Dedifferentiated amniotic fluid mesenchymal stem cell (primary cell): ENCODE results near the gene SEMA7A.
A peak's percentile ranks its signal among the peaks of the same experiment; 100 is the strongest.

Experiments used
- DNase-seq: peaks from one replicate; pipeline ENCODE4 v3.0.0-alpha.2; 2016; ENCODE audit errors: extremely low spot score

SEMA7A gene

DNA sequence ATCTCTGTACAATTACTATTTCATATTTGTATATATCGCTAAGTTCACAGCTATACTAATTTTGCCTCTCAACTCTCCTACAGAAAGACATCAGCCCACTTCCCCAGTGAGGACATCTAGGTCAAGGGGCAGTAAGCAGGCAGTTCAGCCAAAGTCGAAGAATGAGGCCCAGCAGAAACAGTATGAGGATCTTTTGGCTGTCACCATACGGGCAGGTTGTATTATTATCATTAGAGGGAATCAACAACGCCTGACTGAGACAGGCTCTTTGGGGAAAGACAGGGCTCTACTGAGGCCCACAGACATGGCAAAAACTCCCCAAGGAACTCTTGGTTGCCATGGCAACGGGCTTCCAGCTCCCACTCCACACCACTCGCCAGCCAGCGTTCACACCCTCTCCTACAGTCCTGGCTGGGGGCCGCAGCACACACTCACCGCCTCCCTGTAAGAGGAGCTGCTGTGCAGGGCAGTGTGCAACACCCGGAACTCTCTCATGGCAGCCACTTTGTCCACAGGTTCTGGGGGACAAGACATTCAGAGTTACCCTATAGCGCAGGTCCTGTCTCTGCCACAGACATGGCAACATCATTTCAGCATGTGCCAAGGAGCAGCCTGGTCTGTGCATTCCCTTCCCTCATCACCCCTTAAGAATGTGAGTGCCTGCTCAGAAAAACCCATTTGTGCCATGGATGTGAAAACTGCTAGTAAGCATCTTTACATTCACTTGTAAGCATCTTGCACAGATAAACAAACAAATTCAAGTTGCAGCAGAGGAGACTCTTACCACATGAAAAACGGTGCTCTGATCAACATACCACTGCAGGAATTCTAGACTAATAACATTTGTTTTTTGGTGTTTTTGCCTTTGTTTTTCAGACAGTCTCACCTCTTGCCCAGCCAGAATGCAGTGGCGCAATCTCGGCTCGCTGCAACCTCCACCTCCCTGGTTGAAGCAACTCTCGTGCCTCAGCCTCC, 18.4 kb upstream of the SEMA7A start:
- no peak for DNase-seq

DNA sequence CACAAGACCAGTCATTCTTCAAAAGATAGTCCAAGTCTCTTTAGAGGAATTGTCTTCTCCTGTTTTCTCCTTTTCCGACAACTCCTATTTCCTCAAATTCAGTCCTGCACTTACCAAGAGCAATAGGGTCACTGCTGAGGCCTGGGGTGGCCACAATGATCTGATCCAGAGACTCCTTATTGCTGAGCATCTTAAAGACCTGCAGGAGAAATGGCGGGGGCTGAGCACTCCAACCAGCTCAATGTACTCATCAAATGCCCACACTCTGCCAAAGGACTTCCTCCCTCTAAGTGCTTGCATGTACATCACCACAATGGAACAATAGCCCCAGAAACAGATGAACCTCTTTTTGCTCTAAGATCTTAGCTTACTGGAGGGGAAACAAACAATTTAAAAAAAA, 17.6 kb upstream of the SEMA7A start:
- no peak for DNase-seq

DNA sequence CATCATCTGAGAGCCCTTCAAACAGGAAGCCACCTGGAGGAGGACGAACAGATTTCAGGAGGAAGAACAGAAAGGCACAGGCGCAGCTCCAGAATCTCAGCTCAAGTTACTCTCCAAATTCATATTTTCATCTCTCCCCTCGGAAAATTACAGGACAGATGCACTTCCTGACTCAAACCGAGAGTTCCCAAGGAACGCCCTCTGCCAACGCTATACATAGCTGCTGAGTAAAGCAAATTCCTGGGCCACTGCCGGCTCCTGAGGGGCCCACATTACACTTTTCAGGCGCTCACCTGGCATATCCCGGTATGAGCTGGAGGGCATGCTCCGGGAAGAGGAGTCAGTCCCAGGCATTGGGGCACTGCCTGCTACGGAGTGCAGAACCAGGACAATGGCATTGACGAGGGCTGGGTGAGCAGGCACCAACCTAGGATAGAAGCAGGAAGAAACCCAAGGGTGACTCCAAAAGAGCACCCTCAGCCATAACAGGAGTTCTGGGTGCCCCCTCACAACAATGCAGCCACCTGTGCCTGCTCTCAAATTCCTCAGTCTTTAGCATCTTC, 16.0 kb upstream of the SEMA7A start:
- no peak for DNase-seq

DNA sequence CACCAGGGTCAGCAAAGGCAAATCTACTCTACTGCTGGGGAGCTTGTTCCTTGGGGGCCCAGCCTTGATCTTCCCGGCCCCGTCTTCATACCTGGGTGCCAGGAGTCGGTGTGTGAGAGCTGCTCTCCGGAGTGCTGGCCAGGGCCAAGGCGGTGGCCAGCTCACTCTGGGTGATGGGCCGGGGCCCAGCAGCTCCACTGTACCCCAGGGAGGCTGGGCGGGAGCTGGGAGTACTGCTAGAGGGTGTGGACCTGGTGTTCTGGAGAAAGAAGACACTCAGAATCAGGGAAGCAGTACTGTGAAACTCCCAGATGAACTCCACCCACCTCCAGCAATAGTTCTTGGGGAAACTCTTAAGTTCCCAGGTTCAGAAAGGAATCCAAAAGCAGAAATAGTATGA, 15.3 kb upstream of the SEMA7A start:
- DNase-seq, result no peak

DNA sequence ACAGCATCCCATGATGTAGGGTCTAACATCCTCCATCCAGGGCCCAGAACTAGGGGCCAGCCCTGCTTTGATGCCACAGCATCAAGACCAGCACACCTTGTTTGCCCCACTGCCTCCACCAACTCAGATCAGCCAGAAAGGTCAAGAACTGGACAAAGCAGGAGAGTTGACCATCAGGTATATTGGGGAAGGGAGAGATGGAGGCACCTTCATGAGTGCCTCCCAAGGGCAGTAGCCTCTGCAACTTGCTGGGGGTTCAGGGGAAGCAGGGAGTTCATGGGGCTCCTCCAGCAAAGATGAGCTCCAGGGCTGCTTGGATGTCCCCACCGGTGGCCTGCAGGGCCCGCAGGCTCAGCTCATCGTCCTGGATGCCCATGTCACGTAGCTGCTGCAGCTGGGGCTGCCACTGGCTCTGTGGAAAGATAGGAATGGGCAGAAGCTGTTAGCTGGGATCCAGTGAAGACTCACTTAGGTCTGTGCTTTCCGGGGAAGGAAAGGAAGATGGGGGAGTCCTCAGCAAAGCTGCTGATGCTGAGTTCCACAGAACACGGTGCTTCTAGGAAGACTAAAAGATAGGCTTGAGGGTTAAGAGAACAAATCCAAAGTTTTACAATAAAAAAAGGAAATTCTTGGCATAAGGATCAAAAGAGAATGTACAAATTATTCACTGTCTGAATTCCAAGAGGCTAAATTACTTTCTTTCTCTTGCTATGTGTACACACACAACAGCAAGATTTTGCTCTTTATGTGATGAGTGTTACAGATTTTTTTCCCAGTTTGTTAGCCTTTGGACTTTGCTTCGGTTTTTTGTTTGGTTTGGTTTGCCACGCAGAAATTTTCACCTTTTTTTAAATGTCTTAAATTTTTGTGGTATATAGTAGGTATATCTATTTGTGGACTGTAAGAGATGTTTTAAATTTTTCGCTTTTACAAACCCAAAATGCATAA, 12.3 kb upstream of the SEMA7A start:
- DNase-seq, result no peak

DNA sequence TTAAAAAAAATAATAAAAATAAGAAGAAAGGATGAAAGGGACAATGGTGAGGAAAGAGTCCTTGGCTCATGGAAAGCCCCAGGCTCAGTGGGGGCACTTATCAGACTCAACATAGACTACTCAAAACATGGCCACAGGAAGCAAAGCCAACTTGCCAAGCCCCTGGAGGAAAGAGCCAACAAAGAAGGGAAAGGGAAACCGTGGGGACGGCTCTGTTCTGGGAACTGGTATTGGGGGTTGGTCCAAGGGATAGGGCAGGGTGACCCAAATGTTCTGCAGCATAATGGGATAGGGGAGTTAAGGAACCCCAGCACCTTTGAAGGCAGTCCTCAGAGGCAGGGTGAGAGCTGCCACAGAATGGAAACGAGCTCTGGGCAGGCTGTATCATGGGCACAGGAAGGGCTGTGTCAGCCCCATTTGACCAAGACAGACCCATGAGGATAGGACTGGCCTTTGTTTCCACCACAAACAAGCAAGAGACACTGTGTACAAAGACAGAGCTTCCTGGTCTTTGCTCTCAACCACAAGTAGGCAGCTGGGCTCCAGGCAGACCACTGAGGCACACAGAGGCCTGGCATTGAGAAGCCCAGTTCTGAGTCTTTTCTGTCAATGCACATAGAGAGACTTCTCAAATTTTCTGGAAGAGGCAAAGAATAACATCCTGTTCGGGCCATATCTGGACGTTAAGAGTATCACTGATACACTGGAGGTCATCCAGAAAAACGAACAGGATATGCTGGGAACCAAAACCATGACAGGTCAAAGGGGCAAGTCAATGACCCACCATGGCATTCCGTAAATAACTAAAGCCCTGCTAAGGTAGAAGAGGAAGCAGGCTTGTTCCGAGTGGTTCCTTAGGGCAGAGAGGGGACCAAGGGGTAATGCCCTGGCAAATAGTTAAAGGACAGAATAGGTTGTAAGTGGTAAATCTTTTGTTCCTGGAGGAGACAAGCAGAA, 10.6 kb upstream of the SEMA7A start:
- DNase-seq, result no peak

DNA sequence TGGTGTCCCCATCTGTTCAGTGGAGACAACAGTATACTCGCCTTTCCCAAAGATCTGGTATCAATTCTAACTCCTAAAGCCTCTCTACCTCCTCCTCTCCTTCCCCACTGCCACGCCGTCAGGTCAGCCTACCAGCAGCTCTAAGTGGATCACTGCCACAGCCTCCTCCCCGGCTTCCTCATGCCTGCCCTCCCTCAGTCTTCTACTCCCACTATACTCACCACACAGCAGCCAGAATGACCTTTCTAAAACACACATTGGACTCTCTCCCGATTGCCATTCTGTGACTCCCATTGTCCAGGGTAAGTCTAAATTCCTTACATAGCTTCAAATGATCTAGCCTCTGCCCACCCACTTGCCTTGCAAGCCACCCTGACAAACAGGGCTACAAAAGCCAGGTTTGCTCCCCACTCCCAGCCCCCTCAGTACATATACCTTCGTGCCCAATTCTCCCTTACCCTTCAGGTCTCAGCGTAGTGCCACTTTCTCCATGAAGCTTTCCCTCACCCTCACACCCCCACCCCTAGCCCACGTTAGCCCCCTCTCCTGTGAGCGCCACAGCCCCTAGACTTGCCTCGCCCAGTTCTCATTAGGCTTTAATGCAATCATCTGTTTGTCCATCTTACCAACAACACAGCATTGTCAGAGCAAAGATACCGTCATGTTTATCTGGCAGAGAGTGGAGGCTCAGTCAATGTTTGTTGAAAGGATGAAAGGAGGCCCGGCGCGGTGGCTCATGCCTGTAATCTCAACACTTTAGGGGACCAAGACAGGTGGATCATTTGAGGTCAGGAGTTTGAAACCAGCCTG, 9.5 kb upstream of the SEMA7A start:
- peak; percentile 33 for DNase-seq

DNA sequence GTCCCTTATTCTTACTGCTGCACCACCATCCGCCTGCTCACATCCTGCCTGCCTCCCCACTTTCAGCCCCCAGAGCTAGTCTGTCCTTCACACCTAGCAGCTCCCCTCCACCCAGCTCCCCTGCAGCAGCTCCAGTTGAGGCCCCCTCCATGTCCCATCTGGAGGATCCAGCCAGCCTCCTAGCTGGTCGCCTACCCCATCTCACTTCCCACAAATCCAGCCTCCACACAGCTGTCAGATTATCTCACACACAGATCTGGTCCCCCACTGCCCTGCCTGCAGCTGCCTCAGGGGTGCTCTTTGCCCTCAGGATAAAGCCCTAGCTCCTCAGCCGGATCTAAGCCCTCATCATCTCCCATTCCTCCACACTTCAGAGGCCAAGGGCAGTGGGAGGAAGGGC, 8.8 kb upstream of the SEMA7A start:
- DNase-seq, result no peak

DNA sequence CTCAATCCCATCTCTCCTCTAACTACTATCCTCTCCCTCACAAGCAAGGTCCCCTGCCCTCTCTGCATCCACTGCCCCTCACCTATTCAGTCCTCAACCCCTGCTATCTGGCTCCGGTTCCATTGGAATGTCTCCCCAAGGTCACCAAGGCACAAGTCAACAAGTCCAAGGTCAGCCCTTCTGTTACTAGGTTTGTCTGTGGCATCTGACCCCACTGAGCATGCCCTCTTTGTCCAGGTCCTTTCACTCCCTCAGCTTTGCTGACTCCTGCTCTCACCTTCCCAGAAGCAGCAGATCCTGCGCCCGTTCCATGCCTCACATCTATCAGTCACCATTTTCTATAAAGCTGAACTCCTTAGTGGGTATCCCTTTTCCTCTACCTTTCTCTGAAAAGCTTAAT, 8.3 kb upstream of the SEMA7A start:
- DNase-seq, result no peak

DNA sequence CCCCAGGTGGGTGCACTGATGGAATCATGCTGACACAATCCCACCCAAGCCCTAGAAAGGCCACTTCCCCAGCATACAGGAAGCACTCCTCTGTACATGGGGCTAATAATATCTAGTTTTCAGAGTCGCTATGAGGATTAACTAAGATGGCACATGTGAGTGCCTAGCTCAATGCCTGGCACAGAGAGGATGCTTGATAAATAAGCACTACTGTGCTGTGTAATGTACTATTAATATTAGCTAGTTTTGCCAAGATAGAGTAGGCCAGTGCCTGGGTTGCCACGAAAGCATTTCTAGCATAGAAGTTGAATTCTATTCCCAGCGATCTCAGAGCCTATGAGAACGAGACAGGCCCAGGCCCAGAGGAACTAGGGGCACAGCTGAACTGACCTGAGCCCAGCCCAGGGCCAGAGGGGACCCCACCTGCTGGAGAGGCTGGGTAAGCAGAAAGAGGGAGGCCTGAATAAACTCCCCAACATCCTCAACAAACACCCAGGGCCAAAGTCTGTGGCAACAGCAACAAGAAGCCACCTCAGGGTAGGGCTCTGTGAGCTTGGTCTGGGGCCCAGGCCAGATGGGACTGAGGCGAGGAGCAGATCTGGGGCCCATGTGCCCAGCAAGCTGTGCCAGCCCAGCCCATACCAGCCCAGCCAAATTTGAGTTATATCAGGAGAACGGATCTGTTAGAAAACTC, 7.6 kb upstream of the SEMA7A start:
- DNase-seq, result no peak

DNA sequence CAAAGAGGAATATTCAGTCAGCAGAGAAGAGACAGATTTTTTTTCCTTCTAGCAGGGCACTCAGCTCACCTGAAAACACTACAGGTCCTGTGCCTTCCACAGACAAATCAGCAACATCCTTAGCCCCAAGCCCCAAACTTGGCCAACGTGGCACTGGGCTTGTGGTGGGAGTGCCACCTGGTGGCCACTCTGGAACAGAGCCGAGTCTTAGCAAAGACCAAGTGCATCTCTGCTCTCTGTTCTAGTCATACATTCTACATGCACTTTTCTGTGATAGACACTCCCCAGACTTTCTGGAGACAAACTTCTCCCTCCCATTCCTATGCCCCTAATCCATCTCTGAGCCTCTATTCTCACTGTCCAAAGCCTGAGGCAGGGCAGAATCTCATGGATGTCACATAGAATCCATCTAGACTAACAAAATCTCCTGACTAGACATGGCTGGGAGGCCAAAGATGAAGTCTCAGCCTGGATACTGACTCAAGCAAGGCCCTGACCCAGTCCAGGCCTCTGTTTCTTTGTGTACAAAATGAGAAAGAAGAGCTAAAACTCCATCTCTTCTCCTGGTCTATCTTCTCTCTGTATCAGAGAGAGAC, 5.1 kb upstream of the SEMA7A start:
- peak; percentile 69 for DNase-seq

DNA sequence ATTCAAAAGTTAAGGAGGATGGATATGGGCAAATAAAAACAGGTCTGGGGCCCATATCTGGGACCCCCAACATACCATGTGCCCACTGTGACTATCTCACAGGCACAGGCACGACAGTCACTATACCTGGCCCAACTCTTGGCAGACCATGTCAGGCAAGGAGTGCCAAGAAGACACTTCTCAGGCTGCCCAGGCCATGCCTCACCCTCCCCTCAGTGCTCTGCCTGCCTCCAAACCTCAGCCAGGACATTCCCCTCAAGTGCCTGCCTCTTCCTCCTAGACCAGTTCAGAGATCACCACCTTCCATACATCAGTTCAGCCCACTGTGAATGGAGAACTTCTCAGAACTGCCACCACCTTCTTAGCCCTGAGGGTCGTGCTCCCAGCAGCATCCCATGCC, 4.4 kb upstream of the SEMA7A start:
- DNase-seq, result no peak

DNA sequence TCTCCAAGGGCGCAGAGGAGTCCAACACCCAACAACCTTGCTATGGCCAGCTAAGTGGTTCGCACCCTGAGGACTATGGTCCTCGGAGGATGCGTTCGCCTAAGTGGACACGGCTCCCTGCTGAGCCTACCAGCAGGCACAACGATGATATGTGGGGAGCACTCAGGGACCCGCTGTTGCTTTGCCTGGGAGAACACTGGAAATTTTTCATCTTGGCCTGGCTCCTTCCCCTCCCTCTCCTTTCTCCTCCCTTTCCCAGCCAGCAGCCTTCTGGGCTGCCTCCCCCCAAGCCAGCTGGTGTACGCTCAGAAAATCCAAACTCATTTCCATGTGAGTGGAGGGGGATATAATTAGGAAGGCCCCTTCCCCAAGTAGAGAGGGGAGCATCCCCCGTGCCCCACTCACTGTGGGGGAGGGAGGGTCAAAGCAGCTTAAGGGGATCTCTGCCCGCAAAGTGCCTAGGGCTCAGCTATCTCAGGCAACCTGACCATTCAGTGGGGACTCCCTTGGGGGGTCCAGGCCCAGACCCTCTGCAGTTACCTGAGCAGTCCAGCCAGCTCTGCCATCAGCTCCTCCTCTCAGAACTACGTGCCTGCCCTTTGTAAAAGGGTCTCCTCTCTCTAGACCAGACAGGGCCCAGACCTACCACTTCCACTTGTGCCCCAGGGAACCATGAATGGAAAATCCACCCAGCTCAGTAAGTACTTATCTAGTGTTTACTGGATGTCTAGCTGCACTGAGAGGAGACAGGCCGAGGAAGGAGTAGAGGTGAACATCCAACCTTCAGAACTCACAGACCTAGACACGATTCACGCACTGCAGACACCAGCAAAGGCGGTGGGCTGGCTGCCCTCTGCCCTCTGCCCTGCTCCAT, 742 bp upstream of the SEMA7A start:
- no peak for DNase-seq

DNA sequence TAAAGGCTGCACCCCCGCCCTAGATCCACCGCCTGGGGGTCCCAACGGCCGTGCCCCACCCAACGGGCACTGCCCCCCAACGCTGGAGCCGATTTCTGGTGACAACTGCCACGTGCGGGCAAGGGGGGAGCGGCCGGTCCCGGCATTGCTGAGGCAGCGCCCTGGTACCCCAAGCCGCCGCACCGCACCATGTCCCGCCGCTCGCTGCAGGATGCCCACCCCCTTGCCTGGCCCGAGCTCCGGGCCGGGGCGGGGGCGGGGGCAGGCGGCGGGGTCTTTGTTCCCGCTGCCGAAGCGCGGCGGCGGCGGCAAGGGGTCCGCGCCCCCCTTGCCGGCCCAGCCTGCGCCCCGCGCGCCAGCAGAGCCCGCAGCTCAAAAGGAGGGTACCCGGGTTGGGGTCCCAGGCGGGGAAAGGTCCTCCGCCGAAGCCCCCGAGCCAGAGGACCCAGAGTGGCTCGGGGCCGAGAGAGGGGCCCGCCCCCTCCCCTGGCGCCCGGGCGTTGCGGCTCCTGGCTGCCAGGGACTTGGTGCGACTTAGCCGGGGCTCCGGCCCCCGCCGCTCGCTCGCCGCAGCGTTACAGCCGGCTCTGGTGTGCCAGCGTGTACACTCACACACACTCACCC, 678 bp downstream of the SEMA7A start:
- no peak for DNase-seq

DNA sequence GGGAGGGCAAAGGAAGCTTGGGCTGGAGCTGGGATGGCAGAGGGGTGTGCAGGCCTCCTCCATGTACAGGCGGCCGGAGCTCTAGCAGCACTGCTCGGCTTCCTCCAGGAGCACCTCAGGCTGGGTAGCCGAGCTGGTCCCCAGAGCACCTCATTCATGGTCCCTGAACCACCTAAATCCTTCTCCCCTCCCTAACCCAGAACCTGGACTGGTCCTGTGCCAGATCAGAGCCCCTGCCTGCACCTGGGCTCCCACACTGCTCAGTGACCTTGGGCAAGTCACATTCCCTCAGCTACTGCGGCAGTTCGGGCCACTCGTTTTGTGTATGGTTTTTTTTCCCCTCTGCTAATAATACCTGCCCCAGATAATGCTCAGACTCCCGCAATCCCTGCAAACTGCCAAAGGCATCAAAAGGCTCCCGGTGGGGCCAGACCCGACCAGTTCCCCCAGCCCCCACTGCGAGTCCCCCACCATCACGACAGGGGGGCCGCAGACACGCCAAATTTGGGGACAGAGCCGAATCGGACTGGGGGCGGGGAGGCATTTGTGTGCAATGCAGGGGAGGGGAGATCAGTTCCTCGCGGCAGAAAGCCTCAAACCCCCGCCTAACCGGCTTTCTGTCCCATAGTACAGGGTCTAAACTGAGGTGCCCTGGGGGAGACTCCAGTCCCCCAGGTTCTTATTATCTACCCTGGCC, 1.3 kb downstream of the SEMA7A start:
- no peak for DNase-seq

DNA sequence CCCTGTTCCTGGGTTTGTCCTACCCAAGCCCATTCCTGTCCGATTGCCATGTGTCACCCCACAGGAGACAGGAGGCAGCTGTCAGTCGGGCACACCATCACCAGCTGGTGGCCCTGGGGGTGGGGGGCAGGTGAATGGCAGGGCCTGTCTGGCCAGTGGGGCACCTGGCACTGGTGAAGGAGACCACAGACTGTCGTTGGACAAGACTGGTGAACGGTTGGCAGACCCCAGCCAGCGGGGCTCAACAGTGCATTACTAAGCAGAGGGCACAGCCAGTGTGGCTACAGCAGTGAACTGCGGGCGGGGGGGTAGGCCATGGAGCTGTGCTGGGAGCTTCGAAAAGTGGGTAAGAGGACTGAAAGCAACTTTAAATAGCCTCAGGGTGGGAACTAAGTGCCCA, 2.1 kb downstream of the SEMA7A start:
- DNase-seq, result no peak

DNA sequence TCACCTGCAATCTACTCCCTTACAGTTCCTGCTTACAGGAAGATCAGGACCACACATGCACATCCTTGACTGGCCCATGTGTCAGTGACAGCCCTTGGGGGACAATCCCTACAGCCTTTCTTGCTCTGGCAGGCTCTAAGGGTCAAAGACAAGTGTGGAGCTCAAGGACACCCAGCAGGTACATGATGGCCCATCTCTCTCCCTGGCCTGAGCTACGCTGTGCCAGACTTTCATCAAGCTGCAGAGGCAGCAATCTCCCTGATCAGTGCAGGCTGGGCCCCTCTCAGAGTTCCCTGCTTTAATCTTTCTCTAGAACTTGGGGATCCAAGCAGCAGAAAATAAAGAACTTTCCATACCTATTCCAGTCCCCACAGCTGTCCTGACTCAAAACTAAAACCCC, 2.6 kb downstream of the SEMA7A start:
- no peak for DNase-seq
